ENCODE measurements around the gene C11orf54.

C11orf54 gene

GRCh38 chr11:93740031-93740729, 1.3 kb upstream of the C11orf54 start:
- peak; percentile 5; the same call in 2 of the 3 replicates for ATAC-seq
- TF ChIP-seq ZC3H10 (CRISPR knock-in tag; IDR thresholded peaks at IDR 0.05) (no peak), TSHZ2 (CRISPR knock-in tag; IDR thresholded peaks at IDR 0.05) (no peak), ISL1 (CRISPR knock-in tag; IDR thresholded peaks at IDR 0.05) (no peak), BACH2 (CRISPR knock-in tag; IDR thresholded peaks at IDR 0.05; ENCODE audit: borderline replicate concordance) (no peak), ZFP3 (CRISPR knock-in tag; IDR thresholded peaks at IDR 0.05) (no peak), ESRRG (CRISPR knock-in tag; IDR thresholded peaks at IDR 0.05) (no peak), ZNF70 (CRISPR knock-in tag; IDR thresholded peaks at IDR 0.05) (no peak), ARNTL (CRISPR knock-in tag; IDR thresholded peaks at IDR 0.05; ENCODE audit: borderline replicate concordance, low read depth) (no peak), RARB (CRISPR knock-in tag; IDR thresholded peaks at IDR 0.05) (no peak), PATZ1 (CRISPR knock-in tag; IDR thresholded peaks at IDR 0.05; ENCODE audit: borderline replicate concordance) (no peak), TOX (CRISPR knock-in tag; IDR thresholded peaks at IDR 0.05; ENCODE audit: borderline replicate concordance) (no peak), OSR1 (CRISPR knock-in tag; IDR thresholded peaks at IDR 0.05) (no peak), GLIS3 (CRISPR knock-in tag; IDR thresholded peaks at IDR 0.05) (no peak), SNAI2 (CRISPR knock-in tag; IDR thresholded peaks at IDR 0.05) (no peak)
- TF ChIP-seq, protein P1, sequence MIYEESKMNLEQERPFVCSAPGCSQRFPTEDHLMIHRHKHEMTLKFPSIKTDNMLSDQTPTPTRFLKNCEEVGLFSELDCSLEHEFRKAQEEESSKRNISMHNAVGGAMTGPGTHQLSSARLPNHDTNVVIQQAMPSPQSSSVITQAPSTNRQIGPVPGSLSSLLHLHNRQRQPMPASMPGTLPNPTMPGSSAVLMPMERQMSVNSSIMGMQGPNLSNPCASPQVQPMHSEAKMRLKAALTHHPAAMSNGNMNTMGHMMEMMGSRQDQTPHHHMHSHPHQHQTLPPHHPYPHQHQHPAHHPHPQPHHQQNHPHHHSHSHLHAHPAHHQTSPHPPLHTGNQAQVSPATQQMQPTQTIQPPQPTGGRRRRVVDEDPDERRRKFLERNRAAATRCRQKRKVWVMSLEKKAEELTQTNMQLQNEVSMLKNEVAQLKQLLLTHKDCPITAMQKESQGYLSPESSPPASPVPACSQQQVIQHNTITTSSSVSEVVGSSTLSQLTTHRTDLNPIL (CRISPR knock-in tag; IDR thresholded peaks at IDR 0.05; ENCODE audit: low read depth), result no peak

DNA sequence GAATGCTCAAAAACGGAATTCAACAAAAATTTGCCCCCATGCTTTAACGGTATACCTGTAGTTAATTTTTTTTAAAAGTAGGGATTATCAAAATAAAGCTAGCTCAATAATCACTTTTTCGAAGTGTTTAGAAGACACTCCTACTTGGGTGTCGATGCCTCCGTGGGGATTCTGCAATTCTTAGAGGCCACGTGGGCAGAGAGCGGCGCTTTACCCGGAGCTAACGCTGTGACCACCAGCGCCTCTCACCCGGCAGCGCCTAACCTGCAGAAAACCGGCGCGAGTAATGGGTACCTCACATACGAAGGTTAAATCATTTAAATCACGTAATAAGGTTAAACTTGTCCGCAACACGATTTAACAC, 760 bp upstream of the C11orf54 start:
- no peak for TF ChIP-seq SNAI2 (CRISPR knock-in tag; IDR thresholded peaks at IDR 0.05)
- ATAC-seq, result peak; percentile 65

DNA sequence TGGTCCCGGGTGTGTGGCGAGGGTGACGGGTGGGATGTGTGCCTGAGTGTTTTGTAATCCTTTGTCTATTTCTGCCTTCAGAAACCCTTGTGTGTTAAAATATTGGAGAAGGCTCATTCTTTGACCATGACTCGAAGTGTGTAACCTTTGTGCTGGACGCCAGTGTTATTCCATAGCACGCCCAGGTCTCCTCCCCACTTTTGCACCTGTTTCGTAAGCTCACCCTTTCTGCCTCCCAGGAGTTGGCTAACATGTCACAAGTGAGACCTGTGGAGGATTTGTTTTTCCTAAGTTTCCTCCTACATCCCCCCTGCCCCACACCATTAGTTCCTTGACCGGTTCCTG, 382 bp downstream of the C11orf54 start:
- TF ChIP-seq SNAI2 (CRISPR knock-in tag; IDR thresholded peaks at IDR 0.05), result peak; percentile 44; the same call in 1 of the 2 replicates
- TF ChIP-seq ZC3H10 (CRISPR knock-in tag; IDR thresholded peaks at IDR 0.05), result no peak
- ATAC-seq, result peak; percentile 43

- TF ChIP-seq CSDC2 (CRISPR knock-in tag; IDR thresholded peaks at IDR 0.05), result no peak
- TF ChIP-seq TCF4 (CRISPR knock-in tag; IDR thresholded peaks at IDR 0.05; ENCODE audit: borderline replicate concordance), result no peak
- no peak for TF ChIP-seq RARB (CRISPR knock-in tag; IDR thresholded peaks at IDR 0.05)
- no peak for TF ChIP-seq GLIS3 (CRISPR knock-in tag; IDR thresholded peaks at IDR 0.05)
- TF ChIP-seq ZFP30 (CRISPR knock-in tag; IDR thresholded peaks at IDR 0.05), result no peak
- TF ChIP-seq POU6F1 (CRISPR knock-in tag; IDR thresholded peaks at IDR 0.05; ENCODE audit: borderline replicate concordance, low read depth), result no peak
- TF ChIP-seq, protein P1 (CRISPR knock-in tag; IDR thresholded peaks at IDR 0.05; ENCODE audit: low read depth), result no peak
- no peak for TF ChIP-seq ISL1 (CRISPR knock-in tag; IDR thresholded peaks at IDR 0.05)
- TF ChIP-seq ESRRG (CRISPR knock-in tag; IDR thresholded peaks at IDR 0.05), result no peak
- no peak for TF ChIP-seq ZNF8 (CRISPR knock-in tag; IDR thresholded peaks at IDR 0.05)
- TF ChIP-seq ZNF70 (CRISPR knock-in tag; IDR thresholded peaks at IDR 0.05), result no peak
- ATAC-seq, result no peak
Measured at GRCh38 chr11:93743291-93743690, 1.8 kb downstream of the C11orf54 start.

Measured in SK-N-SH treated with all-trans-retinoic acid at 6 μM for 48 hours (cell line).